Suprapubic skin (tissue), 4 donors: Measurements from ENCODE around the gene PCDHA5.

Experiments
- POLR2A ChIP-seq, 2 donors: fragments of 450-650 bp; IDR thresholded peaks; one replicate each; pipeline ENCODE4 v1.6.1; 2017; ENCODE audit warnings: antibody characterized with exemption in 2 of 2, mild to moderate bottlenecking in 2 of 2, moderate library complexity in 2 of 2
- POLR2AphosphoS5 ChIP-seq, 3 donors: sonication (generic); formaldehyde crosslinking; IDR thresholded peaks; one replicate each; pipeline ENCODE4 v1.6.1; 2017; ENCODE audit warnings: antibody characterized with exemption in 3 of 3
- TF ChIP-seq, protein P1 (sequence below), 2 donors: fragments of 200-600 bp in 1 of 2; fragments of 450-650 bp in 1 of 2; sonication (generic) in 1 of 2; IDR thresholded peaks; one replicate each; pipeline ENCODE4 v1.5.1; 2016 to 2019; ENCODE audit warnings: antibody characterized with exemption in 2 of 2, mild to moderate bottlenecking in 1 of 2, moderate library complexity in 1 of 2

DNA sequence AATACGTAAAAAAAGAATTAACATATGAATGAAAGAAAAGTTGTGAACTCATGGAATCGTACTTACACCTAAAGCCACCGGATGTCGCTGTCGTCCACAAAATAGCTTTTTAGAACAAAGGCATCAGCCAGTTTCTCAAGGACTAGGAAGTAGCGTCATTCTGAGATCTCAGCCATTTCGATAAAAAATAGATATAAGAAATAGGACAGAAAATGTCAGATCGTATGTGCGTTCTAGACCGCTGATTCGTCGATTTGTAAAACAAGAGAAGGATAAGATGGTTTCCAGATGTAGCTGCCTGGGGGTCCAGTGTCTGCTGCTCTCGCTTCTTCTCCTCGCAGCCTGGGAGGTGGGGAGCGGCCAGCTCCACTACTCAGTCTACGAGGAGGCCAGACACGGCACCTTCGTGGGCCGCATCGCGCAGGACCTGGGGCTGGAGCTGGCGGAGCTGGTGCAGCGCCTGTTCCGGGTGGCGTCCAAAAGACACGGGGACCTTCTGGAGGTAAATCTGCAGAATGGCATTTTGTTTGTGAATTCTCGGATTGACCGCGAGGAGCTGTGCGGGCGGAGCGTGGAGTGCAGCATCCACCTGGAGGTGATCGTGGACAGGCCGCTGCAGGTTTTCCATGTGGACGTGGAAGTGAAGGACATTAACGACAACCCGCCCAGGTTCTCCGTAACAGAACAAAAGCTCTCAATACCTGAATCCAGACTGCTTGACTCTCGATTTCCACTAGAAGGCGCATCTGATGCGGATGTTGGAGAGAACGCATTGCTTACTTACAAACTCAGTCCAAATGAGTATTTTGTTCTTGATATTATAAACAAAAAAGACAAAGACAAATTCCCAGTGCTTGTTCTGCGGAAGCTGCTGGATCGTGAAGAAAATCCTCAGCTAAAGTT, 34.6 kb downstream of the PCDHA5 start, which contains the start of gene PCDHA10:
- no peak for TF ChIP-seq POLR2A (IDR thresholded peaks at IDR 0.05)
- TF ChIP-seq, protein P1, sequence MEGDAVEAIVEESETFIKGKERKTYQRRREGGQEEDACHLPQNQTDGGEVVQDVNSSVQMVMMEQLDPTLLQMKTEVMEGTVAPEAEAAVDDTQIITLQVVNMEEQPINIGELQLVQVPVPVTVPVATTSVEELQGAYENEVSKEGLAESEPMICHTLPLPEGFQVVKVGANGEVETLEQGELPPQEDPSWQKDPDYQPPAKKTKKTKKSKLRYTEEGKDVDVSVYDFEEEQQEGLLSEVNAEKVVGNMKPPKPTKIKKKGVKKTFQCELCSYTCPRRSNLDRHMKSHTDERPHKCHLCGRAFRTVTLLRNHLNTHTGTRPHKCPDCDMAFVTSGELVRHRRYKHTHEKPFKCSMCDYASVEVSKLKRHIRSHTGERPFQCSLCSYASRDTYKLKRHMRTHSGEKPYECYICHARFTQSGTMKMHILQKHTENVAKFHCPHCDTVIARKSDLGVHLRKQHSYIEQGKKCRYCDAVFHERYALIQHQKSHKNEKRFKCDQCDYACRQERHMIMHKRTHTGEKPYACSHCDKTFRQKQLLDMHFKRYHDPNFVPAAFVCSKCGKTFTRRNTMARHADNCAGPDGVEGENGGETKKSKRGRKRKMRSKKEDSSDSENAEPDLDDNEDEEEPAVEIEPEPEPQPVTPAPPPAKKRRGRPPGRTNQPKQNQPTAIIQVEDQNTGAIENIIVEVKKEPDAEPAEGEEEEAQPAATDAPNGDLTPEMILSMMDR (IDR thresholded peaks at IDR 0.05), result no peak
- TF ChIP-seq POLR2AphosphoS5 (IDR thresholded peaks at IDR 0.05), result no peak
